Glomerular endothelial cell (primary cell): ENCODE measurements around the gene NEK1. TPM values are rescaled to one million over a fixed set of nuclear protein-coding genes. Genes with fewer than 3 reads are reported as not detected.

Experiments
- DNase-seq: peaks from one replicate; pipeline ENCODE4 v3.0.0-alpha.2; 2011; ENCODE audit warnings: low read depth, low spot score; ENCODE audit errors: extremely low read depth
- total RNA-seq: library from RNA; depleted of rRNA; stranded (reverse); fragments of >200 nt; gene quantifications from 2 replicates; pipeline ENCODE4 v1.2.3, GENCODE V29; 2015

Gene NEK1, protein sequence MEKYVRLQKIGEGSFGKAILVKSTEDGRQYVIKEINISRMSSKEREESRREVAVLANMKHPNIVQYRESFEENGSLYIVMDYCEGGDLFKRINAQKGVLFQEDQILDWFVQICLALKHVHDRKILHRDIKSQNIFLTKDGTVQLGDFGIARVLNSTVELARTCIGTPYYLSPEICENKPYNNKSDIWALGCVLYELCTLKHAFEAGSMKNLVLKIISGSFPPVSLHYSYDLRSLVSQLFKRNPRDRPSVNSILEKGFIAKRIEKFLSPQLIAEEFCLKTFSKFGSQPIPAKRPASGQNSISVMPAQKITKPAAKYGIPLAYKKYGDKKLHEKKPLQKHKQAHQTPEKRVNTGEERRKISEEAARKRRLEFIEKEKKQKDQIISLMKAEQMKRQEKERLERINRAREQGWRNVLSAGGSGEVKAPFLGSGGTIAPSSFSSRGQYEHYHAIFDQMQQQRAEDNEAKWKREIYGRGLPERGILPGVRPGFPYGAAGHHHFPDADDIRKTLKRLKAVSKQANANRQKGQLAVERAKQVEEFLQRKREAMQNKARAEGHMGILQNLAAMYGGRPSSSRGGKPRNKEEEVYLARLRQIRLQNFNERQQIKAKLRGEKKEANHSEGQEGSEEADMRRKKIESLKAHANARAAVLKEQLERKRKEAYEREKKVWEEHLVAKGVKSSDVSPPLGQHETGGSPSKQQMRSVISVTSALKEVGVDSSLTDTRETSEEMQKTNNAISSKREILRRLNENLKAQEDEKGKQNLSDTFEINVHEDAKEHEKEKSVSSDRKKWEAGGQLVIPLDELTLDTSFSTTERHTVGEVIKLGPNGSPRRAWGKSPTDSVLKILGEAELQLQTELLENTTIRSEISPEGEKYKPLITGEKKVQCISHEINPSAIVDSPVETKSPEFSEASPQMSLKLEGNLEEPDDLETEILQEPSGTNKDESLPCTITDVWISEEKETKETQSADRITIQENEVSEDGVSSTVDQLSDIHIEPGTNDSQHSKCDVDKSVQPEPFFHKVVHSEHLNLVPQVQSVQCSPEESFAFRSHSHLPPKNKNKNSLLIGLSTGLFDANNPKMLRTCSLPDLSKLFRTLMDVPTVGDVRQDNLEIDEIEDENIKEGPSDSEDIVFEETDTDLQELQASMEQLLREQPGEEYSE (N-terminal part only)
- total RNA-seq, result 9.9 and 10.2 TPM in 2 replicates

DNA sequence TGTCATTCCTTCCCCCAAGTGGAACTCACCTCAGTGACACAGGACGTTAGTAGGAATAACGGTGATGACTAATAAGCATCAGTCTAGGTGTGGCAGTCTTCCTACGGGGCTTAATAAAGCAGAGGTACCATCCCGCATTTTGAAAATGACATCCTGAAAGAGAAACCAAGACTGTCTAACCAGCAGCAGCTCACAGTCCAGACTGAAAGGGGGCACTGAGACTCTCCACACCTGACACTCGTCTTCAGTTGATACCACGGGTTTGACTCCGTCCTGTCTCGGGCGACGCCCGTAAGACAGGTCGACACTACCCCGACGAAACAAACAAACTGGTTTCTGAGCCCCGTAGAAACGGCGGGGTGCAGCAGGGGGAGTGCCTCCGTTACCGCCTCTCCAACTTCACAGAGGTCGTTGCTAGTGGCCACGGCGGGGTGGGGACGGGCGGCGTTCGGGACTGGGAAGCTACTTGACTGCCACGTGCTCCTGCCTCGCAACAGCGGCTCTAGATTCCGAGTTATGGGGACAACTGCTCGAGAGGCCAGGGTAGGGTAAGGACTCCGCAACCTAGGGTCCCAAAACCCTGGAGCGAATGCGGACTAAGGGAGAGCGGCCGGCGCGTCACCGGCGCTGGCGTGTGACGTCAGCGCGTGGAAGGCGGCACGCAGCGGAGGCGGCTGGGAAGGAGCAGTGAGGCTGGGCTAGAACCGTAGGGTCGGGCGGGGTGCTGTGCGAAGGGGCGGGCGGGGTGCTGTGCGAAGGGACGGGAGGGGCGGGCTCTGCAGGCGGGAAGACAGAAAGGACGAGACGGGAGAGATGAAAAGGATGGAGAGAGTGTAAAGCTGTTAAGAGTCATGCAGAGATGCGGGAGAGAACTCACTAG, at the start of gene NEK1:
Gene NEK1, minus strand, starts transcription at position 593 of the 880 bp plus-strand sequence. CDS start 9,953 bp downstream, outside the sequence.
- DNase-seq, result peak; percentile 22

DNA sequence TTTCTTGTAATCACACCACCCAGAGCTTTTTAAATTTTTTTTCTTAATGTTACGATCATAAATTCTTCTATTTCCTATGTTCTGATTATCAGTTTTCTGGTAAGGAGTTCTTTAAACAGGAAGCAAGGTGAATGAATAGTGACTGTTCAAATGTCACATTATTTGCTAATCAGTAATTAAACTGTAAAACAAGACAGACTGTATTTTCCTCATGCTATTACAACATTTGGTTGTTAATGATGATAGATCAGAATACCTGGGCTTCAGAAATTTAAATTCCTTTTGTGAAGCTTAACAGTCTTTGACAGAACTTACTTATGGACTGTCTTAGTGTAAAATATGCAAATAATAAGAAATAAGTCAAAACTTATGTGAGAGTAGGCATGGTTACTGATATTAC, 49.4 kb upstream of the NEK1 start:
- no peak for DNase-seq

DNA sequence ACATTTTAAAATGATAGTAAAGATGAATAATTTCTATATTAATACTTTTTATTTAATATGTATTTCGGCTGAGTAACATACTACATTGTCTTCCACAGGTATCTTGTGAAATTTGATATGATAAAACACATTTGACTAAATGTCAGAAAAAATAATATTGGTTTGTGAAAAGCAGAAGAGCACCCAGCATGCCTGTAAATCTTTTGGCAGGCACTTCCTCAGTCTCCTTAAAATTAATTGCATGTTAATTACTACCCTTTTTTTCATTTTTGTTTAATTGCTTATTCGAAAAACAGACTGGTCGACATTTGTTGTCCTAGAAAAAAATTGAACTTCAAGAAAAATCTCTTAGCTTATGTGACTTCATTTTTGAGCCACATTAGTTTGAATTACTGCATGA, 48.5 kb upstream of the NEK1 start:
- DNase-seq, result no peak

DNA sequence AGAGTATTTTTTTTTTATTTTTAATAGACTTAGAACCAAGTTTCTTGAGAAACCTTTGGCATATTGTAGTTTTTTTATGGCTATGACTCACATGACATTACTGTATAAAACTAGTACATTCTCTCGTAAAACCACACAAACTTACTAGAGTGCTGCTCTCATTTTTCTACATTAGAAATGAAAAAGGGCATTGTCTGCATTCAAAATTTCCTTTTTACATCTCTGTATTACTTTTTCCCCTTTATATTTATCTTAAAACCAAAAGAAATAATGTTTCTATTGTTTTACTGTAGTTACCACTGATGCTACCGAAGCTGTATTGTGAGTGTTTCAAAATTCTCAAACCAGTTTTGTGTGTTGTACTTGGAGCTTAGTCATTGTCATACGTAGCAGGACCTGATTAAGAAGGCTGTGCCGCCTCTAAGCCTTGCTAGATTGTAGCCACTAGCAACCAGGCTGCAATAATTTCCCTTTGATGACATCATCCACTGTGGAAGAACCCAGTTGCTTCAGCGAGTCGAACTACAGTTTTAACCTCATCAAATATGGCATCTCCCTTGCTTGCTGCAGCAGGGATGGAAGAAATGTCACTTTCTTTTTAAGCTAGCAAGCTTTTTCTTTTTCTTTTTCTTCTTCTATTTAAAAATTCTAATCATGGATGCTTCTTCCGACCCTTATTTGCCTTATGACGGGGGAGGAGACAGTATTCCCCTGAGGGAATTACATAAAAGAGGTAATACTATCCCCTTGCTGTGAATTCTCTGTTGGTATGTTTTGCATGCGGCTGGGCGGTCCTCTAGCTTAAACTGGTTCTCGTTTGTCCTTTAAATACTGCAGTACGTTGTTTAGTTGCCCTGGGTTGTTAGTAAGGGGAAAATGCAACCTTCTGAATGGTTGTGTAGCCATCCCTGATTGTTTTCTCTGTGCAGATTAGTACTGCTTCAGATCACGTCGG, 47.6 kb upstream of the NEK1 start:
- DNase-seq, result peak; percentile 97

DNA sequence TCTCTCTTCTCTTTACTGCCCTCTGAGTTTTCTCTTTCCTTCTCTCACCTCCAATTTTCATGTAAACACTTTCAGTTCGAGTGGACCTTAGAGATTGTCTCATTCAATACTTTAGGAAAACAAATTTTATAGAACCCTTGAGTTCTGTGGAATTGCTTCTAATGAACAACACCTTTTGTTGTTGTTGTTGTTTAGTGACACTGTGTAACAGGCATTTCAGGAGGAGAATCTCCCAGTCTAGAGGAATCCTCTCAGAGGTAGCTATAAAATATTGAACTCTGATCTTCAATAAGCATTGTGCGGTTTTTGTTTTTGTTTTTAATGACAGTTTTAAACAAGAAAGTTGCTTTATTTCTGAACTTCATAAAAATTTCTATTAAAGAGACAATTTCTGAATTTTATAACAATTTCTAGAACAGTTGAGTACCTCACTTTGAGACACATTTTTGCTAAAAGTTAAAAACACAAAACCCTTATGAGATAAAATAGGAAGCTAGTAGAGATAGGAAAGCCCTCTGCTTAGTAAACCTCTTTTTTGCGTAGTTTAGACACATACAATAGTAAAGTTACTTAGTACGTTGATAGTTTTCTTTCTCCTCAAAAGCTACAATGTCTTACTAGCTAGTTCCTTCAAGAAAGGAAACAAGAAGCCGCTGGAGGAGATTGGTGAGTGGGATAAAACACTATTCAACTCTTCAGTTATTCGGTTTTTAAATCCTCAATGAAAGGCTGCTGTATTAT, 46.8 kb upstream of the NEK1 start:
- DNase-seq, result no peak

DNA sequence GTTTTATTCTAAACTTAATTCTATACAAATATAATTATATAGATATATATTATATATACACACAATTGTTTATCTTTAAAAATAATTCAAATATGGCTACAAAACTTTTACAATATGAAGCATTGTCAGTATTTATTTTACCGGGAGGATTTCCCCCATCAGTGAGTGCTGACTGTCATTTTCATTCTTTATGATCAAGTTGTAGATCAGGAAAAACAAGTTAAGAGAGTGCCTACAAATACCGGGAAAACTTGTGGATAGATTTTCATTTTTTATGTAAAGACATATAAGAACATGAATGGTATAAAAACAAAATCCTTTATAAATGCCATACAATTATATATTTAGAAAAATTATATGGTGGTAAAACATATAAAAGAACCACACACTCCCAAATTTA, 45.8 kb upstream of the NEK1 start:
- DNase-seq, result no peak

DNA sequence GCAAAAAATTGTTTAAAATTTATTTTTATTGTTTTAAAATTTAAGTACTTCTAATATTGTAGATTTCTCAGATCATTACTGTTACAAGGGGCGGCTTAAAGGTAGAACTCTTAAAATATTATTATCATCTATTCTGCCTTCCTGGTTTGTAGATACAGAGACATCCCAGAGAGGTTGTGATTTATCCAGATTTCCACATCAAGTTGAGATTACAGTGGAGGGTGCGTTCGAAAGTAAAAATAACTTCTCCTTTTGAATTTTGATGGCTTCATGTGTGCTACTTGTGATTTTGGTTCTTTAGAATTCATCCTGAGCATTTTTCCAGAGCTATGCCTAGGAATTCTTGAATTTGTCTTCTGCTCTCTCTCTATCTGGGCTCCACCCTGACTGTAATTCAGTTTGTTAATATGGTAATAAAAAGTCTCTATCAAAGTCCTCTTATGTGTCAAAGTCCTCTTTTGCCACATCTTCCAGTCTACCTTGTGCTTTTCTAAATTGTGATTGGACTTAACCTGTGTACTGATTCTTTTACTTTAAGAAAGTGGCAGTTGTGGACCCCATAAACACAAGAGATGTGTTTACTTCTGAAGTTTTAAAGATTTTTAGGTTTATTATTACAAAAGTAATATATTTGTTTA, 45.2 kb upstream of the NEK1 start:
- DNase-seq, result no peak

DNA sequence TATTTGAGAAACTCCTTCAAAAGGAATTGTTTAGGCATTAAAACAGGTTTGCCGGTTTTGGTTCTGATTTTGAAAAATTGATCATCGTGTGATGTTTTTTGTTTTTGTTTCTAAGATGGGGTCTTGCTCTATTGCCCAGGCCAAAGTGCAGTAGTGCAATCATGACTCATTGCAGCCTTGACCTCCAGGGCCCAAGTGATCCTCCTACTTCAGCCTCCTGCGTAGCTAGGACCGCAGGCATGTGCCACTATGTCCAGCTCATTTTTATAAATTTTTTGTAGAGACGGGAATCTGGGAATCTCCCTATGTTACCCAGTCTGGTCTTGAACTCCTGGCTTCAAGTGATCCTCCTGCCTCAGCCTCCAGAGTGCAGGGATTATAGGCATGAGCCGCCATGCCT, 43.0 kb upstream of the NEK1 start:
- no peak for DNase-seq

DNA sequence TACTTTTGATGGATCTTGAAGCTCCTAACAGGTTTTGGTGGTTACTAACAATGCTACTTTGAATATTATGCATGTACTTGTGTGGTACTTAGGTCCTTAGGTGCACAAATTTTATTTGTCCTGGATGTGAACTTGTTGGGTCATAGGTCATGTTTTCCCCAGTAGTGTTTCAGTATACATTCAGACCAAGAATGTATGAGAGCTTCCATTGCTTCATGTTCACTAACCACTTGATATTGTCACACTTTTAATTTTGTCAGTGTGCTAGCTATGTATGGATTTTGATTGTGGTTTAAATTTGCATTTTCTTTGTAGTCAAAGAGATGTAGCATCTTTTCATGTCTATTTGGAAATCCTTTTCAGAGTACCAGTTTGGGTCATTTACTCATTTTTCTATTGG, 40.2 kb upstream of the NEK1 start:
- DNase-seq, result no peak

DNA sequence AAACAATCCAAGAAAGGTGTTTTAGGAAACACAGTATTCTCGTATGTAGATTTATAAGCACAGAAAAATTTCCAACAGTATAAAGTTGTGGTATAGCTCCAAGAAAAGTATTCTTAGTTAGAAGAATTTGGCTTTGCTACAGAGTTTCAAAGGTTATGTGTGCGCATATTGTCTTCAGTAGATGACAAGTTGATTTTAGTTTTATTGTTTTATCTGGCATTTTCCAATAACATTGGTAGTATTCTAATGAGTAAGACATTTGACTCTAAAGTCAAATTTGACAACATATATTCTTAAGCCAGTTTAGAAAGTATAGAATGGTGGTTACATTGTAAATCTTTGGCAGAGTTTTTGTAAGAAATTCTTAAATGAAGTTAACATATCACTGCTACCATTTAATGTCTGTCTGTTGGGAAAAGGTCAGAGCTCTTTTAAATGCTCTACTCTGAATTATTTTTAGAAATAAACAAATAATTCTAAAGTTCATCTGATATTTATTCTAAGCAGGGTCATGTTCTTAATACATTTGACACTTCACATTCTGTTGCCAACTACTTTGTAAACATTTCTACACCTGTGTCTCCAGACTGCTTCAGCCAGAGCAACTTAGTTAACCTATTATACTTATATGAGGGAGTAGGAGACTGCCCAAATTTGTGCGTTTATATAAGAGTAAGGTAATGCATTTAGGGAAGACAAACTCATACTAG, 38.0 kb upstream of the NEK1 start:
- no peak for DNase-seq

DNA sequence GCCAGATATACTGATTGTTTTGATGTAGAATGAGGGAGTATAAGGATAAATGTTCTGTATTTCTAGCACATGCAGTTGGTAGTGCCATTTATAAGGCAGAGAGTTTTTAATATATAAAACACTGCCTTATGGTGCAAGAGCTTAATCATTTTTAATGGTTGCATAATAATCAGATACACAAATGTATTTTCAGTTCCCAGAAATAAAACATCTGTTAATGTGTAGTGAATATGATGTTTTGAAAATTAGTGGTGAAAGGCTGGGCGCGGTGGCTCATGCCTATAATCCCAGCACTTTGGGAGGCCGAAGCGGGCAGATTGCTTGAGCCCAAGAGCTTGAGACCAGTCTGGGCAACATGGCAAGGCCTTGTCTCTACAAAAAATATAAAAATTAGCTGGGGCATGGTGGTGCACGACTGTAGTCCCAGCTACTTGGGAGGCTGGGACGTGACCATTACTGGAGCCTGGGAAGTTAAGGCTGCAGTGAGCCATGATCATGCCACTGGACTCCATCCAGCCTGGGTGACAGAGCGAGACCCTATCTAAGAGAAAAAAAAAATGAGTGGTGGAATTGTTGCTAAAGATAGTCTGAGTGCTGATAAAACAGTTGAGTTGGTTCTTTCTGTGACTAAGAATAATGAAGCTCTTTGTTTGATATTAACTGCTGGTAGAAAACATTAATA, 37.3 kb upstream of the NEK1 start:
- DNase-seq, result no peak

DNA sequence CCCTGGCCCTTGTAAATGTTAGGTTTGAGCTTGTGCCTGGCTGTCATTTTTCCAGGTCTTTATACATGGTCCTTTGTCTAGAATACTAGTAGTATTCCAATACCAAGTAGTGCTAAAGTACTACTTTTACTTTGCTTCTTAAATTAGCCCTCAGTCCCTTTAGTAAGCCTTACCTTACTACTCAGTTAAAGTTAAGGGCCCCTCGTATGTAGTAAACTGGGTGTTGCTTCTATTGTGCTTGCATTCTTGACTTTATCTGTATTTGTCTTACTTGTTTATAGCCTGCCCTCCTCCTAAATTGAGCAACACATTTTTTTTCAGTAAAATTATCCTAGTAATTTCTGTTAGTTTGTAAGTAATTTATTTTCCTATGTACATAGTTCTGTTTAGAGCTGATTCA, 33.2 kb upstream of the NEK1 start:
- no peak for DNase-seq

DNA sequence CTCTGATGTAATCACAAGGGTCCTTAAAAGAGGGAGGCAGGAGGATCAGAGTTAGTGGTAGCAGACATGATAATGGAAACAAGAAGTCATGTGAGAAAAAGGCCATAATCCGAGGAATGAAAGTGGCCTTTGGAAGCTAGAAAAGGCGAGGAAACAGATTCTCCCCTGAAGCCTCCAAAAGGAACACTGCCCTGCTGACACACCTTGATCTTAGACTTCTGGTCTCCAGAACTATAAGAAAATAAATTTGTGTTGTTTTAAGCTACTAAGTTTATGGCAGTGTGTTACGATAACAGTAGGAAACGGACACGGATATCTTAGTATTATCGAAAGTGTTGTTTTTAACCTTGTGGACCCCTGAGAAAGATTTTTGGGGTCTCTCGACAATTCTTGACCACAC, 32.4 kb upstream of the NEK1 start:
- DNase-seq, result no peak

DNA sequence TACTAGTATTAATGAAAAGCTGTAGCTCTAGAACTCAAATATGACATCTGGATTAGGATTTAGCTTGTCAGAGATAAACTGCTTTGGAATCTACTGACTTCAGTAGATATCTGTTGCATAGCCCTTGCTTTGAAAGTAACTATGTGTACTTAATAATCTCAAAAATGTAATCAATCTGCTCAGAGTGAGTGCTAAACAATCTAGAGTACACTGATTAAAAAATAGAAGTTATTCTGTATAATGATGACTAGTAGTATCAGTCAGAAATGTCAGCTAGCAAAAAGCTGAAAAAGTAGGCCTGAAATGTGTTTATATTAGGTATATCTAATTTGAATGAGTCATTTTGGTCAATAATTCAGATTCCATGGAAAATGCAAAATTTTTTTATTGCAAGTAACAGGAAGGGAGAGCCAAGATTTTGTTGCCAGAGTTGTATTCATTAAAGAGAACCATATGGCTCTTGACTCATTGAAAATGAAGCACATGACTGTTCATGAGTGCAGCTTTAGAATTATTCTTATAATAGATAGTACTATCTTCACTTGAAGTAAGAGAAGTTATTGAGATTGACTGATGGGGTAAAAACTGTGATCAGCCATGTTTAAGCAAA, 28.0 kb upstream of the NEK1 start:
- DNase-seq, result no peak

DNA sequence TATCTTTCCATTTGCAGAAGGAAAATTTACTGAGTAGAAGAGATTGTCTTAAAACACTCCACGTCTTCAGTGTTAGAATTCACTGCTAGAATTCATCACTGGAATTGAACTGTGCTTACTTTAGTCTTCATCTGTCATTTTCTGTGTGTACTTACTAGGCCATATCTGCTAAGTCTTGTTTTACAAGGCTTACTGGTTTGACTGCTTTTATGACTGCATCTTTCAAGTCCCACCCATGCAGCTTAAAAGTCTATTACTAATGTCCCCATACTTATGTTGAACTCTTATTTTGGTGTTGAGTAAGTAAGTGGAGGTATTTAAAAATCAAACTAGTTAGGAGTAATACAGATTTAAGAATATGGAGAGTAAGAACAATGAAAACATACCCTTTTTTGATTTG, 22.6 kb upstream of the NEK1 start:
- DNase-seq, result no peak

DNA sequence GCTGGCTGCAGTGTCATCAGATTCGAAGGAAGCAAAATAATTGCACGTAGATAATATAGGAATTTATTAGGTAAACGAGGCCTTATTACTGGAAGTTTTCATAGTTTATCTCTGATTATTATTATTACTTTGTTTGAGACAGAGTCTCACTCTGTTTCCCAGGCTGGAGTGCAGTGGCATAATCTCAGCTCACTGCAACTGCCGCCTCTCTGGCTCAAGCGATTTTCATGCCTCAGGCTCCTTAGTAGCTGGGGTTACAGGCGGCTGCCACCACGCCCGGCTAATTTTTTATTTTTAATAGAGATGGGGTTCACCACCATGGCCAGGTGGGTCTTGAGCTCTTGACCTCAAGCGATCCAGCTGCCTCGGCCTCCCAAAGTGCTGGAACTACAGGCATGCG, 20.5 kb upstream of the NEK1 start:
- no peak for DNase-seq
